Occipital lobe (tissue), 2 donors: ENCODE results near the gene AAMP. TPM values are rescaled to one million over a fixed set of nuclear protein-coding genes. Genes with fewer than 3 reads are reported as not detected.
A peak's percentile ranks its signal among the peaks of the same experiment; 100 is the strongest.

Experiments used
- DNase-seq: peaks from one replicate; lab custom pipeline; 2025; lab: John Stamatoyannopoulos, UW
- total RNA-seq: library from RNA; depleted of rRNA; stranded (reverse); fragments of >200 nt; gene quantifications from one replicate; pipeline ENCODE4 v1.2.3, GENCODE V29; 2014

AAMP gene
- total RNA-seq, 1 donor from 2014 or later: 105 TPM

DNA sequence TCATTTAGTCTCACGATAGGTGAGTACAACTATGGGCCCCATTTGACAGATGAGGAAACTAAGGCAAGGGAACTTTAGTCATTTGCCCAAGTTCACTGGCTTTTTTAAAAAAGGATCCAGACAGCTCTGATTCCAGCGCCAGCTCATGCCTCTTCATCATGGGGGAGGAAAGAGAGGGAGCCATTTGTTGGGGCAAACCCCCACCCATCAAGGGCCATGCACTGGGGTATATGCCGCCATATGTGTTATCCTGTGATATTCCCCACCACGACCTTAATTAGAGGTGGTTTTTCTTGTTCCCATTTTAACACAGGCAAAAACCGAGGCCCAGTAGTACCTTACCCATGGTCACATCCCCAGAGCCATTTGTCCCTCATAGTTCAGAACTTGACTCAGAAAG is 9.8 kb downstream of the AAMP start:
- DNase-seq: no peak

DNA sequence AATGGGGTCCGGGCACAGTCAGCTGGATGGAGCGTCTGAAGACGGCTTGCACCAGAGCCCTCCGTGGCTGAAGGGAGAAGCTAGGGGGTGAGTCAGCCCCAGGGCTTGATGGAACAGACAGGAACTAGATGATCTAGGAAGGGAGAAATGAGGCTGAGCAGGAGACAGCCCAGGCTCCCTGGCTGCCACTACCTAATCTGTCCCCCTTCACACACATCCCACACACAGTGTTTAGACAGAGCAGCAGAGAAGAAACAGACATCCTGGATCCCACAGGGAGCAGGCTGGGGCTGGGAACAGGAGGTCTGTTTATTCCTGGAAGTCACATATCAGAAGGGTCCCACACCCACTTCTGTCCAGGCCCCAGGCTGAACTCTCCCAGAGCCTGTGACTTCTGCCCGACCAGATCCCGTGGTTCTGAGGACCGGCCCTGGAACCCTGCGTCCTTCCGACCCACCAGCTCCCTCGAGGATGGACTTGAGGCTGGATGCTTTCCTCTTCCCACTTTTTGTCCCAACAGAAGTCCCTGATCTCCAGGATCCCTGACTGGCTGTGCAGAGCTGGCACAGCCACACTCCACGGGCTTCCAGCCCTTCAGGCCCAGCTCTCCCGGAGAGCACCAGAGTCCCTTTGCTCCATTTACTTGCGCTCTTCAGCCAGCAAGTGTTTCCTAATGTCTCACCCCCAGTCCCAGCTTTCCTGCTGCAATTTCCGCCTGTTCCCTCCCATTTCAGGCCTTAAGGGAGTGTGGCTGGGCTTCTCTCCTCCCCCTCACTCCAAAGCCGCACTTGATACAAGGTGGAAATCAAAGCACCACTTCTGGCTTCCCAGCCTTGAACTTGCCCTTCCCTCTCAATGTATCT is 10.6 kb downstream of the AAMP start:
- peak; percentile 25 for DNase-seq

DNA sequence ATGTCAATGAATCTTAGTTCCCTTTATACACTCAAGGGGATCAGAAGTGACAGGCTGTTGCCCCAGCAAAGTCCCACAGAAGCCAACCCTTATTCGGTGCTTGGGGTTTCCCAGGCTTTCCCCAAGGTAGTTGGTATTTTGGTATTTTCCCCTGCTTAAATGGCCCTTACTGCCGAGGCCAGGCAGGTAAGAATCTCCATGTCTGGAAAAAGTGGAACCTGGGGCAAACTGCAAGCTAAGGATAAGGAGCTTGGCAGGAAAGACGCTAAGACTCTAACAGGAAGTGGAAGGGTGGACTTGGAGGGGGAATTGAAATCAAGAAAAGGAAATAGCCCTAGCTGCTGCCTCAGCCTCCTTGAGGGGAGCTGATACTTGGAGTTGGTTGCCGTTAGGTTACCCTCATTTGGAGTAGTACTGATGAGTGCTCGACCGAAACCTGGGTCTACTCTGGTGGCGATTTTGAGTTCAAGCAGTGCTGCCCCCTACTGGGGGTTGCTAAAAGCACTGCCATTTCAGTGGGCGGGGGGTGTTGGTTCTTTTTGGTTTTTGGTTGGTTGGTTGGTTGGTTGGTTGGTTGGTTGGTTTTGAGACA is 12.5 kb downstream of the AAMP start:
- DNase-seq: no peak

DNA sequence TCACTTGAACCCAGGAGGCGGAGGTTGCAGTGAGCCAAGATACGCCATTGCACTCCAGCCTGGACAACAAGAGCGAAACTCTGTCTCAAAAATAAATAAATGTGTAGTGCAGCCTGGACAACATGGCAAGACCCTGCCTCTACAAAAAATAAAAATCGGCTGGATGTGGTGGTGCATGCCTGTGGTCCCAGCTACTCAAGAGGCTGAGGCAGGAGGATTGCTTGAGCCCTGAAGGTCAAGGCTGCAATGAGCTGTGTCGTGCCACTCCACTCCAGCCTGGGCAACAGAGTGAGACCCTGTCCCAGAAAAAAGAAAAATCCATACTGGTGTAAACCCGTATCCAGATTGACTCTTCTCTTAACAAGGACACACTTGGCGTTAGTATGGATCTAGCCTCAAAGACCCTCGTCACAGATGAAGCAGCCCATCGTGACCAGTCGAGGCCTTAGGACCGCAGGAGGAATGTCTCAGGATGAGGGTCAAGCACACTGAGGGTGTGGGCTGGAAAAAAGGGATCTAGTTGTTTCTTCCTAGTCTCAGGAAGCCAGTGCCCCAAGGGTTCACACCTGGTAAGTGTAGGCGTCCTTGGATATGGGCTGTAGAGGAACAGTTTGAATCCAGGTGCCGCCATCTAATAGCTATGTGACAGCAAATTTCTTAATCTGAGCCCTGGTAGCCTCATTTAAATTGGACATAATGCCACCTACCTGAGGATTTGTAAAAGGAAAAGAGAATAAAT is 13.2 kb downstream of the AAMP start:
- no peak for DNase-seq

DNA sequence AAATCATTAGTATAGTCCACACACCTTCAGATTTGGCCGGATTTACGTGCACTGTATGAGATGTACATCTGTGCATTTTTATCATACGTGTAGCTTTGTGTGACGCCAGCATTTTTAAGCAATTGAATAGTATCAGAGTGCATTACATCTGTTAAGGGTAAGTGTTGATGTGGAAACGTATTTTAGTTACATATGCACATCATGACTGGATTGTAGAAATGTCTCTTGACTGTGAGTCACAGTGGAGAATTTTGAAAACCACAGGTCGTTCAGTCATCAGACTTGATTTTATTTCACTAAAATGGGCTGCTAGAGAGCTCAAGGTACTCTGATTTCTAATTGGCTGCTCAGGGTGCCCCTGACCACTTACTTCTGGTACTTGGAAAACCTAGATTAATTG is 14.5 kb downstream of the AAMP start:
- no peak for DNase-seq

DNA sequence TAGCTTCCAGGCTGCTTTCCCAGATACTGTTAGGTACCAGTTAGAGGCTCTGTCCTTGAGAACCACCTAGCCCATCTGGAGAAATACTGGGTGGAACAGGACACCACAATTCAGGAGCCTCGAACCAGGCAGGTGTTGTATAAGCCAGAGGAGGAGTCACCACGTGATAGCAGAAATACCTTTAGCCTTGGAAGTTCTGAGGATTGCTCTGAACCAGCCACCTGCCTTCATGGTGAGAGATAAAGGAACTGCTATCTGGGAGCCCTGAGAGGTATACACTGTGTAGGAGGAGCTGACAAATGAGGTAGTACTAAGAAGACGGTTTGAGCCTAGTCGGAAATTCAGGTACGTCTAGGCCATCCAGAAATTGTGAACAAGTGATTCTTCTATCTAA is 16.7 kb downstream of the AAMP start:
- no peak for DNase-seq

DNA sequence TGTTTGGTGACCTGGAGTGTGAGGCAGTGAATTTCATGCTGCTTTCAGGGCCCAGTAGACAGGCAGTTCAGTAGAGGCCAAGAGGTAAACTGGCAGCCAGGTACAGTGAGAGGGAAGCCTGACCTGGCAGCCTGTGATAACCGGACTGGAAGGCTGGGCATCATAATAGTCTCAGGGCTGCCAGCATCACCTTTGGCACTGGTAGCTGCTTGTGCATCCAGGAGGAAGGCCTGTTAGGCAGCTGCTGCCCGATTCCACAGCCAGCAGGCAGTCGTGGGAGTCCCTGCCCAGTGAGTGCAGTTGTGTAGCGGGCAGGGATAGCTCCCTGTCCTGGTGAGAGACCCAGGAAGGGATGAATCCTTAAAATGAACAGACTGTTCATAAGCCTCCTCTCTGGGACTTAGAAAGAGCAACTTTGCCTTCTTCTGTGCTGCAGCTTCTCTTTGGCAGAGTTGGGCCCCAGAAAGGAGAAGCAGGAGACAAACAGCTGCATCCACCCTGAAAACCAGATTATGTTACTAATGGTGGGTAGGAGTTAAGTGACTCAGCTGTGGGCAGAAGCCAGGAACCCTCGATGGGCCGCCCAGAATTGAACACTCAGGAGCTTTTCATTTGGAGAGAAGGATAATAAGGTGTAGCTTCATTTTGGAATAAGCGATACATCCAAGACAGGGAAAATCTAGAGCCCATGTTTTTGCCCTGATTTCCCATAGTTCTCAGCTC is 17.3 kb downstream of the AAMP start:
- DNase-seq: no peak

DNA sequence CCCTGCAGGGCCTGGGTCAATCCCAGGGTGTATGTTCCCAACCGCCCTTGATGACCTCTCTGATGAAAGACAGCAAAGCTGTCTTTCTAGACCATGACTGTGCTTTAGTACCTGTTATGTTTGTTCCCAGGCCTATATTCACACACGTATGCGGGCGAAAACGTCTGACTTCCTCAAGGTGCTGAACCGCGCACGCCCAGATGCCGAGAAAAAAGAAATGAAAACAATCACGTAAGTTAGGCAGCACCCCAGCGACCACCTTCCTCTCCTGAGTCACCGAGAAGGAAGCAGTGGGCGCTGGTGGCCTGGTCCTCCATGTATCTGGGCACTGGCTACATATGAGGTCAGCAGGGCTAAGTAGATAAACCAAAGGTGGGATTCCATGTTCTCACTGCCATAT is 20.2 kb downstream of the AAMP start:
- no peak for DNase-seq

DNA sequence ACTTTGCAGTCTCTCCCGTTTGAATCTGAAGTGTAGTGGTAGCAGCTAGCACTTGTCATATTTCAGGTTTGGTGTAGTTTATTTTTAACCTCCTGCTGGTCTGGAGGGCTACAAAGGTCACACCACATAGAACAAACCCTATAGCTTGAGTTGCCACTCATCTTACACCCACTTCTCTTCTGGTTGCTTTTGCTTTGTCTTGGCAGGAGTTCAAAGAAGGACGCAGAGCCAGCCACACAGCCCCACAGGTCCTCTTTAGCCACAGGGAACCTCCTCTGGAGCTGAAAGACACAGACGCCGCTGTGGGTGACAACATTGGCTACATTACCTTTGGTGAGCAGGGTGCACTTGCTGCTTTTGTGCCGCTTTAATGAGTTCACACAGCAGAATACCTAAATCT is 24.7 kb downstream of the AAMP start:
- no peak for DNase-seq

DNA sequence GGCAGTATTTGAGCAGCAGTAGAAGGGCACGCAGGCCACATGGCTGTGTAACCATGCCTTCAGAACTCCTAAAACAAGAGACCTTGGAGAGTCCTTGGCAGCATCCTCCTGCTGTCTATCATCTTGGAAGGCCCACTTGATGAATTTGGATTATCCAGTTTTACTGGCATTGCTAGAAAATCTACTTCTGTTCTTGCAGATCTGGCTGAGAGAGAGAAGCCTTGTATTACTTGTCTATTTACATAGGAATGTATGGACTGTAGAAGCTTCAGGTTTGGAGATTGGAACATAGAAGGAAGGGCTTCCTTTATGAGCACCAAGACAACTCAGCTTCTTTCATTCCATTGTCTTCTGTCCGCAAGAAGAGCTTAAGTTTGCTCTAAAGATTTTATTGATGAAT is 25.3 kb downstream of the AAMP start:
- DNase-seq: no peak

DNA sequence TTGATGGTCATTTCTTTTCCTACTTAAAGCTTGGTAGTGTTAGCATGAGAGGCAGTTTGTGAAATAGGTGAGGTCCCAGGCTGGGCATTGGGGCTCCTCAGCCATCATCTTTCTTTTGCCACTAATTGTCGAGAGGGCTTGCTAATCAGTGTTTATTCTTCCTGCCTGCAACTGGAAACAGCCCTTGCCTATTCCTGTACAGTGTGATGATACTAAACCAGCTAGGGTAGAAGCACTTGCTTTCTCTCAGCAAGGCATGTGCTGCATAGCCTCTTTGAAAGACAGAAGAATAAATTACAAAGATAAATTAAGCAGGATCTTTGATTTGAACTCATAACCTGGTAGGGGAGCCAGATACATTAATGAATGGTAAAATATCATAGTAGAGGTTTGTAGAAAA is 25.7 kb downstream of the AAMP start:
- no peak for DNase-seq

DNA sequence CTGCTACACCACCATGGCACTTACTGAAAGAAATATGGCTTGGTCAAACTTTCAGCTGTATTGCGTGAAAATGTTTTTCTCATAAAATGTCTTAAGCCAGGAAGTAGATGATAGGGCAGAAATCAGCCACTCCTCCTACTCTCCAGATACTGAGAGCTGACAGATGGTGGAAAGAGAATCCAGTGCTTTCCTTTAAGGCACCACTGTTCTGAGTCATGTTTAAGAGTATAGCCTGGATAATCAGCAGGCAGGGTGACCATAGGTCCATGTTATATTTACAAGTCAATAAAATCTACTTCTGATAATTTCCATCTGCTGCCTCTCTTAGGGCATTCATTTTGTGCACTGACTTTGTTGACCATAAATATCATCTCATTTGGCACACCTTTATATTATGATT is 31.1 kb downstream of the AAMP start:
- no peak for DNase-seq

DNA sequence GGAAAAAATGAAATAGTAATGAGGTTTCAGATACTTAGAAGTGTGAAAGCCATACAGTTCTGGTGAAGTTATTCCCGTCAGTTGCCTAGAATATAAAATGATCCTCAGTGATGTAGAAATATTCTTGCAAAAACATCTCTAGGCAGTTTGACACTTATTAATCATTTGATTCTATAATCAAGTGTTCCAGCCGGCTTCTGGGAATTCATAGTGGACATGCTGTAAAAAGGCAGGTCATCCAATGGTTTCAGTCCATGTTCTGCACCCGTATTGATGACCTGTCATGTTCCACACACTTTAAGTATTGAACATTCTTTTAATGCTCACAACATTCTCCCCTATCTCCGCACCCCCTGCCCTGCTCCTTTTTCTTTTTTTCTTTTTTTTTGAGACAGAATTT is 33.1 kb downstream of the AAMP start:
- no peak for DNase-seq

DNA sequence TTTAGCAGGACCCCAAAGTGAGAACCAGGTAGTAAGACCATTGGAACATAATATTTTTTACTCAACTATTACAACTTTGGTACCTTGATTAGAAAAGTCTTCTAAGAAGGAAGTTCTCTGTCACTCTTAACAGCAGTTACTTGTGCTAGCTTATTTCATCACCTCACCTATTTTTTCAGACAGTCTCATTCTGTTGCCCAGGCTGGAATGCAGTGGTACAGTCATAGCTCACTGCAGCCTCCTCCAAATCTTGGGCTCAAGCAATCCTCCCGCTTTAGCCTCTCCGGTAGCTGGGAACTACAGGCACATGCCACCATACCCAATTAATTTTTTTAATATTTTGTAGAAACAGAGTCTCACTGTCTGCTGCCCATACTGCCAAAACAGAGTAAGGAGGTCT is 34.9 kb downstream of the AAMP start:
- no peak for DNase-seq

DNA sequence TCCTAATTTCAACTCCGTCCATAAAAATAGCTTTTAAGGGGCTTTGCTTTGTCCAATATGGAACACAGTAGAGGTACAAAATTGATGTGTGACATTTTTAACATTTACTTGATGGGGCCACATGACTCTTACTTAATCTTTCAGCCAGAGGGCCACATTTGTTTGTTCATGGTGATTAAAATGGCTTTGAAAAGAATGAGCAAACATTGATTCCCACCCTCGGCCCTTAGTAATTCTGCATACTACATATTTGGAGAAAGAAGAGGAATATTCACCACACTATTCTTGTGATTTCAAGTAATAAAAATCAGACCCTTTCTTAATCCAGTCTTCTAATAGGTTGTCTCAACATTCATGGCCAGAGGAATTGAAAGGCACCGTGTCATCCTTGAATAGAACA is 35.4 kb downstream of the AAMP start:
- no peak for DNase-seq

DNA sequence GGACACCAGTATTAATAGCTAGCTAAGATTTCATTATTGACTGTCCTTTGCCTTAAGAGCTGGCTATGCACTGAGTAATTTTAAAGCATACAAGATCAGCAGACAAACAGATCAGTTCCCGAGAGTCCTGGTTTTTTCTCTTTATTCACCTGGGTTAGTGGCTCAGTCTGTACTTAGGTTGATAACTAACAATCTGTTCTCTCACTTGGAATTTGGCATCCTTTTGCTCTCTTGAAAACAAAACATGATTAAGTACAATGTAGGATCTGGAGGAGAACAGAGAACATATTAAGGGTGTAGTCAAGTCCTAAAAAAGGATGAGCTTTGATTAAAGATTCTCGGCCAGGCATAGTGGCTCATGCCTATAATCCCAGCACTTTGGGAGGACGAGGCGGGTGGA is 36.4 kb downstream of the AAMP start:
- no peak for DNase-seq

DNA sequence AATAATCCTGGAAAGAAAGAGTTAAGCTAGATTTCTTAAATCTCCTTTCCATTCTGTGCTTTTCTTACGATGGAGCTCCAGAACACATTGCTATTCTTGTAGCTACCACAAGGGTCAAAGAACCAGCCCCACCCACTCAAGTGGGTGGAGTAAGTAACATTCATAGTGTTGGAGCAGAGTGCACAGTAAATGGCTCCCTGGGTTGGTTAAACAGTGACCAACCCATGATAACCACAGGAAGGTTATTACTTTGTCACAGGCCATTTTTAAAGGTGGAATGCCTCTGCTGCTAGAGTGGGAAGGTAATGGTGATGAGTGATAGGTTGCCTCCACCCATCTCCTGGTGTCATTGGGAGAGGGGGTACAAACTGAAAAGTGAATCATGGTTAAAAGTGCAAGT is 39.1 kb downstream of the AAMP start:
- no peak for DNase-seq

DNA sequence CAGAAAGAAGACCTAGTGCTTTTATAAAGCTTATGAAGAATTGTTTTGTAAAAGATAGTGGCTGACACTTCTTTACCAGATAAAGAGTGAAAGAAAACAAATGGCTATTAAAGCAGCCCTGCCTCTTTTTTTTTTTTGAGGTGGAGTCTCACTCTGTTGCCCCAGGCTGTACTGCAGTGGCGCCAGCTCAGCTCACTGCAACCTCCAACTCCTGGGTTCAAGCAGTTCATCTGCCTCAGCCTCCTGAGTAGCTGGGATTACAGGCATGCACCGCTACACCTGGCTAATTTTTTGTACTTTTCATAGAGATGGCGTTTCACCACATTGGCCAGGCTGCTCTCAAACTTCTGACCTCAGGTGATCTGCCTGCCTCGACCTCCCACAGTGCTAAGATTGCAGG is 40.1 kb downstream of the AAMP start:
- DNase-seq: no peak

DNA sequence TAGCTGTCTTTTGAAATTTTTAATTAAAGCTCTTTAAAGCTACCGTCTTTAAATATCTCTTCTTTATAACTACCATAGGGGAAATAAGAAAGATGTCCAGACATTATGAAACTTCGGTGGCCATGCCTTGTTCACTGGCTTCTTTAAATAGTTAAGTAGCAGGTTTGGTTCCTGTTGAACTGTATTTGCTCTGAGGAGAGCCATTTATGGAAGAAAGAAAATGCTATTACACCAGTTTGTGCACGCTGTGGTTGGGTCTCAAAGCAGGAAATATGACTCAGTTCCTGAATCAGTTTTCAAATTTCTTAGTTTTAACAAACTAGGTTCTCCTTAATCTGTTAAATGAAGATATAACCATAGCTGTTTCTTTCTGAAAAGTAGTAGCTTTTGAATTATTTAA is 40.7 kb downstream of the AAMP start:
- no peak for DNase-seq

DNA sequence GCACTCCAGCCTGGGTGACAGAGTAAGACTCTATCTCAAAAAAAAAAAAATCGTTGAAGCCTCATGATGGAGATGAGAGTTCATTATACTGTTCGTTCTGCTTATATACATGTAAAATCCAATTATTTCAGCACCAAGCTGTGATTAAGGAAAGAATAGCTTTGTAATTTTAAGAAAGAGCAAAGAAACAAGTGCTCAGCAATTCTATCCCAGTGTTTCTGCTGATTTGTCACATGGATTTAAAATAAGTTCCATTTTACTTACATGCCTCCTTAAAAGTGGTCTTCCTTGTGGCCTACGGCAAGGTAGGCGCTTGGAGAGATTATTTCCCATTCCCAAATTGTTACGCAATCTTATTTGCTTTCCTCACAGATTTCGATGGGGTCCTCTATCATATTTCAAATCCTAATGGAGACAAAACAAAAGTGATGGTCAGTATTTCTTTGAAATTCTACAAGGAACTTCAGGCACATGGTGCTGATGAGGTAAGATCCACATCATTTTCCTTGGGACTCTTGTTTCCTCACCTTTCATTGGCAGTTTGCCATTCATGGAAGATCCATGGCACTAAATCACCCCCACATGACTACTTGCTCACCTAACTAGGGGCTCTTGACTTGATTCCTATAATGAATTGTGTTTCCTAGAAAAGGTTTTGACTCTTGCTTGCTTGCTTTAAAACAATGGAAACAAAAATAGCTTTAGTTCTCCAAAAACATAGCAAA is 41.4 kb downstream of the AAMP start:
- no peak for DNase-seq

DNA sequence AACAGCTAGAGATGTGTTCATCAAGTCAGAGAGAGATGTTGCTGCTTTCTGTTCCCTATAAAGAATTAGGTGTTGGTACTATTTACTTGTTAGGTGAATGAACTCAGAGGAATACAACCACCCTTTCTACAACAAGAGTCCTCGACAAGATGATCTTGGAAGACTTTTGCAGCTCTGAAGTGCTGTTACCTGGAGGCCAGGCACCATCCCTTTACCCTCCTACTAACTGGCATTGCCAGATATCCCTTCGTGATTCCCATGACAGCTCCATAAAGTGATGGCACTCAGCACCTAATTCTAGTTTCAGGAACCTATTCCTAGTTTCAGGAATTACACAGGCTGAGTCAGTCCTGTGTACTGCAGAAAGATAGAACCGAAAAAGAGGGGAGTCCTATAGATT is 43.0 kb downstream of the AAMP start:
- no peak for DNase-seq
